Measurements from ENCODE around the gene USHBP1. TPM values are rescaled to one million over a fixed set of nuclear protein-coding genes. Genes with fewer than 3 reads are reported as not detected.
A peak's percentile ranks its signal among the peaks of the same experiment; 100 is the strongest.

Gene USHBP1
- total RNA-seq, 1 donor from 2014 or later: 54.2 TPM

GRCh38 chr19:17248011-17248776 is 16.4 kb downstream of the USHBP1 start:
- TF ChIP-seq CTCF (IDR thresholded peaks at IDR 0.05; ENCODE audit: unreplicated experiment): no peak

GRCh38 chr19:17246681-17247425 is 17.7 kb downstream of the USHBP1 start:
- H3K4me1 Mint-ChIP-seq (ENCODE audit: unreplicated experiment): peaks cover 23% of the 10 kb centered on the region
- TF ChIP-seq CTCF (IDR thresholded peaks at IDR 0.05; ENCODE audit: unreplicated experiment): no peak
- H3K36me3 Mint-ChIP-seq (ENCODE audit: low read depth, unreplicated experiment): no peaks in the 10 kb centered on the region
- H3K27me3 Mint-ChIP-seq (ENCODE audit: unreplicated experiment): peaks cover 24% of the 10 kb centered on the region
- H3K9me3 Mint-ChIP-seq (ENCODE audit: unreplicated experiment): no peaks in the 10 kb centered on the region
- DNase-seq (ENCODE audit: low spot score): no peak
- peak overlapping the region; percentile 64 for H3K27ac Mint-ChIP-seq (ENCODE audit: unreplicated experiment)
- H3K4me3 Mint-ChIP-seq (ENCODE audit: unreplicated experiment): peak overlapping the region; percentile 89

More at GRCh38 chr19:17248011-17248776, 16.4 kb downstream of the USHBP1 start:
- Mint-ChIP-seq H3K36me3 (ENCODE audit: low read depth, unreplicated experiment) (no peaks in the 10 kb centered on the region), H3K4me1 (ENCODE audit: unreplicated experiment) (peaks cover 18% of the 10 kb centered on the region), H3K4me3 (ENCODE audit: unreplicated experiment) (peak overlapping the region; percentile 73), H3K27ac (ENCODE audit: unreplicated experiment) (no peak overlapping the region), H3K27me3 (ENCODE audit: unreplicated experiment) (peaks cover 21% of the 10 kb centered on the region), H3K9me3 (ENCODE audit: unreplicated experiment) (no peaks in the 10 kb centered on the region)
- DNase-seq (ENCODE audit: low spot score): no peak

GRCh38 chr19:17245535-17245984 is 19.0 kb downstream of the USHBP1 start, which contains the start of gene NR2F6:
NR2F6 (minus strand) TSS chr19:17245919; CDS start chr19:17245220, 699 bp downstream.
- H3K4me3 Mint-ChIP-seq (ENCODE audit: unreplicated experiment): peak within 1 kb of the TSS; percentile 97
- H3K36me3 Mint-ChIP-seq (ENCODE audit: low read depth, unreplicated experiment): peaks cover 8% of the 10 kb centered on the region
- no peak for TF ChIP-seq CTCF (IDR thresholded peaks at IDR 0.05; ENCODE audit: unreplicated experiment)
- H3K27ac Mint-ChIP-seq (ENCODE audit: unreplicated experiment): peak within 1 kb of the TSS; percentile 64
- peaks cover 23% of the 10 kb centered on the region for H3K4me1 Mint-ChIP-seq (ENCODE audit: unreplicated experiment)
- H3K9me3 Mint-ChIP-seq (ENCODE audit: unreplicated experiment): no peaks in the 10 kb centered on the region
- no peak for DNase-seq (ENCODE audit: low spot score)
- peaks cover 29% of the 10 kb centered on the region for H3K27me3 Mint-ChIP-seq (ENCODE audit: unreplicated experiment)

- peak overlapping the region; percentile 48 for H3K27ac Mint-ChIP-seq (ENCODE audit: unreplicated experiment)
These were observed 19.7 kb downstream of the USHBP1 start for GRCh38 chr19:17244618-17245534.

More at GRCh38 chr19:17244618-17245534, 19.7 kb downstream of the USHBP1 start:
- peaks cover 27% of the 10 kb centered on the region for H3K27me3 Mint-ChIP-seq (ENCODE audit: unreplicated experiment)
- H3K4me1 Mint-ChIP-seq (ENCODE audit: unreplicated experiment): peaks cover 23% of the 10 kb centered on the region
- H3K9me3 Mint-ChIP-seq (ENCODE audit: unreplicated experiment): no peaks in the 10 kb centered on the region
- peak overlapping the region; percentile 97 for H3K4me3 Mint-ChIP-seq (ENCODE audit: unreplicated experiment)
- peaks cover 8% of the 10 kb centered on the region for H3K36me3 Mint-ChIP-seq (ENCODE audit: low read depth, unreplicated experiment)
- no peak for DNase-seq (ENCODE audit: low spot score)
- no peak for TF ChIP-seq CTCF (IDR thresholded peaks at IDR 0.05; ENCODE audit: unreplicated experiment)

Data from endothelial cell (in vitro differentiated cells).